SK-N-SH (cell line): ENCODE measurements around the gene HPS6. TPM values are rescaled to one million over a fixed set of nuclear protein-coding genes. Genes with fewer than 3 reads are reported as not detected.

ENCODE experiments used
- CTCF ChIA-PET: fragments of 300-600, 350-600 bp; formaldehyde crosslinking; extraction: SDS; loops from one replicate; lab custom pipeline; 2021; lab: Yijun Ruan, JAX
- POLR2A ChIA-PET: fragments of 350-600 bp; sonication (Branson Sonifier 250); formaldehyde crosslinking; extraction: SDS; loops from one replicate; lab custom pipeline; 2020; ENCODE audit warnings: antibody characterized with exemption, inconsistent platforms; lab: Yijun Ruan, JAX
- DNase-seq: peaks from one replicate; pipeline ENCODE4 v3.0.0; 2012
- H2AFZ ChIP-seq: fragments of 200-600 bp; sonication (generic); 2 replicates; pipeline ENCODE4 v1.8.1; 2016; ENCODE audit warnings: antibody characterized with exemption, mild to moderate bottlenecking, low read depth
- H3F3A ChIP-seq: fragments of 200-600 bp; sonication (generic); replicated peaks from 2 replicates; pipeline ENCODE3; 2016; ENCODE audit warnings: antibody characterized with exemption, mild to moderate bottlenecking; ENCODE audit not compliant: insufficient read depth
- H3K27ac ChIP-seq, 2 experiments: fragments of 200-500 bp in 1 of 2; fragments of 200-600 bp in 1 of 2; sonication (Bioruptor generic) in 1 of 2; sonication (generic), shearing (Covaris generic) in 1 of 2; 2 replicates each; pipeline versions ENCODE4 v1.5.1 to v1.6.1; 2014 to 2016; ENCODE audit warnings: low read depth in 2 of 2, inconsistent platforms in 1 of 2, low read length in 1 of 2, mild to moderate bottlenecking in 1 of 2, mixed read lengths in 1 of 2
- H3K27me3 ChIP-seq: fragments of 200-600 bp; sonication (generic), shearing (Covaris generic); 2 replicates; pipeline ENCODE4 v1.6.1; 2016; ENCODE audit warnings: mixed run types; ENCODE audit not compliant: insufficient read depth
- H3K36me3 ChIP-seq, 2 experiments: fragments of 200-500 bp in 1 of 2; fragments of 200-600 bp in 1 of 2; sonication (Bioruptor generic) in 1 of 2; sonication (generic) in 1 of 2; replicated peaks in 1 of 2; 2 replicates each; pipeline versions ENCODE3 to v1.5.1; 2014 to 2016; ENCODE audit warnings: low read length in 1 of 2, mild to moderate bottlenecking in 1 of 2; ENCODE audit not compliant: insufficient read depth in 2 of 2, control insufficient read depth in 1 of 2
- H3K4me1 ChIP-seq, 2 experiments: fragments of 200-500 bp in 1 of 2; fragments of 200-600 bp in 1 of 2; sonication (Bioruptor generic) in 1 of 2; sonication (generic), shearing (Covaris generic) in 1 of 2; 2 replicates each; pipeline versions ENCODE4 v1.5.1 to v1.6.1; 2014 to 2016; ENCODE audit warnings: low read depth in 1 of 2, low read length in 1 of 2, mixed run types in 1 of 2; ENCODE audit not compliant: insufficient read depth in 2 of 2, control insufficient read depth in 1 of 2
- H3K4me2 ChIP-seq: fragments of 200-600 bp; sonication (generic), shearing (Covaris generic); 2 replicates; pipeline ENCODE4 v1.6.1; 2017; ENCODE audit warnings: mixed run types
- H3K4me3 ChIP-seq, 2 experiments: fragments of 200-500 bp in 1 of 2; fragments of 200-600 bp in 1 of 2; sonication (Bioruptor generic) in 1 of 2; sonication (generic), shearing (Covaris generic) in 1 of 2; 2 replicates each; pipeline versions ENCODE4 v1.5.1 to v1.8.1; 2014 to 2016; ENCODE audit warnings: low read depth in 2 of 2, inconsistent platforms in 1 of 2, low read length in 1 of 2, mild to moderate bottlenecking in 1 of 2, mixed read lengths in 1 of 2, moderate library complexity in 1 of 2
- H3K79me2 ChIP-seq: fragments of 200-600 bp; sonication (generic); 2 replicates; pipeline ENCODE4 v1.8.1; 2017; ENCODE audit warnings: mild to moderate bottlenecking; ENCODE audit not compliant: insufficient read depth
- H3K9ac ChIP-seq: fragments of 200-600 bp; sonication (generic); 2 replicates; pipeline ENCODE4 v1.6.1; 2017; ENCODE audit warnings: mixed run types
- H3K9me2 ChIP-seq: fragments of 200-600 bp; sonication (generic); 2 replicates; pipeline ENCODE4 v1.6.1; 2017; ENCODE audit warnings: mixed run types
- H3K9me3 ChIP-seq: fragments of 200-600 bp; sonication (generic); 2 replicates; pipeline ENCODE4 v1.6.1; 2017; ENCODE audit warnings: mixed run types, mild to moderate bottlenecking, moderate library complexity
- H4K20me1 ChIP-seq: fragments of 200-600 bp; sonication (generic); 2 replicates; pipeline ENCODE4 v1.6.1; 2017; ENCODE audit warnings: mild to moderate bottlenecking, mixed run types; ENCODE audit not compliant: insufficient read depth
- CHD2 ChIP-seq: fragments of 150-350 bp; IDR thresholded peaks from 2 replicates; pipeline ENCODE4 v1.6.1; 2018; ENCODE audit warnings: low read length; ENCODE audit not compliant: partially characterized antibody
- EZH2phosphoT487 ChIP-seq: fragments of 200-600 bp; sonication (generic); IDR thresholded peaks from 2 replicates; pipeline ENCODE4 v1.6.1; 2017; ENCODE audit warnings: low read depth, mixed run types, mild to moderate bottlenecking, antibody characterized with exemption, moderate library complexity, borderline replicate concordance
- FOSL2 ChIP-seq: IDR thresholded peaks from 2 replicates; pipeline ENCODE4 v1.4.0; 2012; ENCODE audit warnings: low read depth, mild to moderate bottlenecking, moderate library complexity, borderline replicate concordance
- FOXM1 ChIP-seq: IDR thresholded peaks from 2 replicates; pipeline ENCODE4 v1.4.0; 2012; ENCODE audit warnings: low read depth, mild to moderate bottlenecking
- GATA2 ChIP-seq: sonication (generic); formaldehyde crosslinking; IDR thresholded peaks from 2 replicates; pipeline ENCODE4 v1.5.0; 2020; ENCODE audit warnings: mild to moderate bottlenecking, missing genetic modification reagents
- IRF3 ChIP-seq: fragments of 150-350 bp; IDR thresholded peaks from 2 replicates; pipeline ENCODE4 v1.6.1; 2016; ENCODE audit warnings: mild to moderate bottlenecking, low read depth, low read length
- NRF1 ChIP-seq: IDR thresholded peaks from 2 replicates; pipeline ENCODE4 v1.6.1; 2012; ENCODE audit warnings: low read depth, mild to moderate bottlenecking, low read length
- POLR2AphosphoS5 ChIP-seq: IDR thresholded peaks from 2 replicates; pipeline ENCODE4 v1.6.1; 2012; ENCODE audit warnings: low read depth, low read length
- REST ChIP-seq: IDR thresholded peaks from 2 replicates; pipeline ENCODE4 v1.6.1; 2012; ENCODE audit warnings: mild to moderate bottlenecking, low read depth, low read length, moderate library complexity
- RFX5 ChIP-seq: IDR thresholded peaks from 2 replicates; pipeline ENCODE4 v1.6.1; 2012; ENCODE audit warnings: mild to moderate bottlenecking, improper control_type of control experiment, low read length
- SIN3A ChIP-seq: IDR thresholded peaks from 2 replicates; pipeline ENCODE4 v1.6.1; 2012; ENCODE audit warnings: low read depth, mild to moderate bottlenecking, low read length, moderate library complexity, borderline replicate concordance
- TCF12 ChIP-seq: IDR thresholded peaks from 2 replicates; pipeline ENCODE4 v1.4.0; 2012
- TEAD4 ChIP-seq: IDR thresholded peaks from 2 replicates; pipeline ENCODE4 v1.4.0; 2012; ENCODE audit warnings: mild to moderate bottlenecking, borderline replicate concordance; ENCODE audit not compliant: insufficient read depth
- YY1 ChIP-seq: IDR thresholded peaks from 2 replicates; pipeline ENCODE4 v1.4.0; 2012; ENCODE audit warnings: low read depth, mild to moderate bottlenecking
- WGBS: methylation state at CpG from one replicate; pipeline ENCODE4 v1.1.6; 2017; ENCODE audit warnings: low lambda C conversion rate; 5-methylcytosine and 5-hydroxymethylcytosine counted together
- polyA plus RNA-seq, 3 experiments: library from polyadenylated mRNA; depleted of rRNA; stranded (reverse); fragments of >200 nt; gene quantifications; 2 replicates each; pipeline ENCODE4 v1.2.3, GENCODE V29; 2012

The HPS6 gene
- polyA plus RNA-seq, 1 of the 3 experiments (the other 2 are of a cell fraction), result 7.8 TPM

GRCh38 chr10:102064503-102064867 is 664 bp upstream of the HPS6 start:
- Histone ChIP-seq H3K9me2 (no peaks in the 10 kb centered on the region), H3F3A (peaks cover 17% of the 10 kb centered on the region), H3K4me1 (peaks cover 8 to 12% of the 10 kb centered on the region in 2 experiments; a peak in 3 of 4 replicates), H4K20me1 (peaks cover 19% of the 10 kb centered on the region), H3K36me3 (peaks cover 4 to 21% of the 10 kb centered on the region in 2 experiments), H3K4me3 (peak overlapping the region; percentile 78 to 92; a peak in 3 of 4 replicates), H3K79me2 (peaks cover 40% of the 10 kb centered on the region), H3K9me3 (no peaks in the 10 kb centered on the region), H3K9ac (peak overlapping the region; percentile 96; the same call in 1 of the 2 replicates), H2AFZ (peak overlapping the region; percentile 91), H3K27me3 (no peaks in the 10 kb centered on the region), H3K27ac (peak overlapping the region; percentile 74), H3K4me2 (peak overlapping the region; percentile 98)
- no peak for DNase-seq
- CTCF ChIA-PET, result interaction anchor here (1.3 kb wide), 1 partner anchor 8 kb away, joined by 4 read pairs; no protein-coding TSS in a partner anchor
- 73% methylated on average over 2 of the region's 2 CpGs for WGBS
- POLR2A ChIA-PET, result no interaction called here
- no peak for TF ChIP-seq GATA2 (CRISPR knock-in tag)
- TF ChIP-seq TEAD4, result no peak
- no peak for TF ChIP-seq SIN3A
- no peak for TF ChIP-seq RFX5
- TF ChIP-seq CHD2, result no peak
- no peak for TF ChIP-seq YY1
- no peak for TF ChIP-seq FOXM1
- TF ChIP-seq FOSL2, result no peak
- TF ChIP-seq NRF1, result no peak
- no peak for TF ChIP-seq IRF3
- no peak for TF ChIP-seq EZH2phosphoT487
- TF ChIP-seq POLR2AphosphoS5, result no peak
- no peak for TF ChIP-seq TCF12
- no peak for TF ChIP-seq REST
